HG03066 (cell line): ENCODE measurements around the gene SLC6A13.

Source experiments
- ATAC-seq: cut with Tn5 transposase; IDR thresholded peaks from one replicate; pipeline ENCODE4 v1.9.1; 2021; ENCODE audit warnings: low read depth; ENCODE audit not compliant: unreplicated experiment

Gene SLC6A13

GRCh38 chr12:267581-268482 is 5.2 kb upstream of the SLC6A13 start:
- ATAC-seq: no peak

GRCh38 chr12:265096-265495 is 2.5 kb upstream of the SLC6A13 start:
- no peak for ATAC-seq

- ATAC-seq: no peak
These were observed 1.6 kb upstream of the SLC6A13 start for GRCh38 chr12:264269-264668.

GRCh38 chr12:263574-263973 is 938 bp upstream of the SLC6A13 start:
- no peak for ATAC-seq

- ATAC-seq: no peak
These were observed 523 bp downstream of the SLC6A13 start for GRCh38 chr12:262113-262512.

GRCh38 chr12:257521-258321 is 4.9 kb downstream of the SLC6A13 start:
- ATAC-seq: no peak

- ATAC-seq: no peak
These were observed 5.7 kb downstream of the SLC6A13 start for GRCh38 chr12:256958-257357.

- ATAC-seq: no peak
These were observed 6.4 kb downstream of the SLC6A13 start for GRCh38 chr12:256225-256624.

GRCh38 chr12:254912-255311 is 7.7 kb downstream of the SLC6A13 start:
- no peak for ATAC-seq

GRCh38 chr12:254039-254438 is 8.6 kb downstream of the SLC6A13 start:
- ATAC-seq: no peak

GRCh38 chr12:253116-253831 is 9.4 kb downstream of the SLC6A13 start:
- ATAC-seq: no peak

- no peak for ATAC-seq
These were observed 10.0 kb downstream of the SLC6A13 start for GRCh38 chr12:252636-253035.

GRCh38 chr12:247271-247670 is 15.4 kb downstream of the SLC6A13 start:
- no peak for ATAC-seq

- ATAC-seq: no peak
These were observed 19.3 kb downstream of the SLC6A13 start for GRCh38 chr12:243381-243780.

GRCh38 chr12:242496-242895 is 20.1 kb downstream of the SLC6A13 start:
- ATAC-seq: no peak

- no peak for ATAC-seq
These were observed 21.4 kb downstream of the SLC6A13 start for GRCh38 chr12:241266-241665.

- ATAC-seq: no peak
These were observed 22.1 kb downstream of the SLC6A13 start for GRCh38 chr12:240566-240965.

GRCh38 chr12:238736-239398 is 23.8 kb downstream of the SLC6A13 start:
- ATAC-seq: no peak

- ATAC-seq: no peak
These were observed 24.5 kb downstream of the SLC6A13 start for GRCh38 chr12:238116-238515.

- ATAC-seq: no peak
These were observed 25.4 kb downstream of the SLC6A13 start for GRCh38 chr12:237026-237815.
